NOMO-1 (cell line): ENCODE results near the gene CREBL2.
"Not testable (repeated sequence)": the region's sequence is repeated elsewhere in the genome, so short reads cannot be mapped to it uniquely, and the experiment has no call there.

Source experiments
- DNase-seq, 2 experiments: peaks; one replicate each; lab custom pipeline; 2025; ENCODE audit not compliant: unreplicated experiment in 2 of 2; lab: John Stamatoyannopoulos, UW

CREBL2 gene

GRCh38 chr12:12595929-12596328, 15.7 kb upstream of the CREBL2 start:
- not testable (repeated sequence) for DNase-seq

DNA sequence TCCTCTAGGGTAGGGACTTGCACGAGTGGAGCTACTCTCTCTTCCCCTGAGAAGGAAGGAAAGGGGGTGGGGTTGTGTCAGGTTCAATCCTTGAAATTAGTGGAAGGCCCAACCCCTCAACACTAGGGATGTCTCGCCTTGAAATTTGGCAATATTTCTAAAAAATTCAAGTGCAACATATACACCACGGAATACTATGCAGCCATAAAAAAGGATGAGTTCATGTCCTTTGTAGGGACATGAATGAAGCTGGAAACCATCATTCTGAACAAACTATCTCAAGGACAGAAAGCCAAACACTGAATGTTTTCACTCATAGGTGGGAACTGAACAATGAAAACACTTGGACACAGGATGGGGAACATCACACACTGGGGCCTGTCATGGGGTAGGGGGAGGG, 15.1 kb upstream of the CREBL2 start:
- not testable (repeated sequence) for DNase-seq

DNA sequence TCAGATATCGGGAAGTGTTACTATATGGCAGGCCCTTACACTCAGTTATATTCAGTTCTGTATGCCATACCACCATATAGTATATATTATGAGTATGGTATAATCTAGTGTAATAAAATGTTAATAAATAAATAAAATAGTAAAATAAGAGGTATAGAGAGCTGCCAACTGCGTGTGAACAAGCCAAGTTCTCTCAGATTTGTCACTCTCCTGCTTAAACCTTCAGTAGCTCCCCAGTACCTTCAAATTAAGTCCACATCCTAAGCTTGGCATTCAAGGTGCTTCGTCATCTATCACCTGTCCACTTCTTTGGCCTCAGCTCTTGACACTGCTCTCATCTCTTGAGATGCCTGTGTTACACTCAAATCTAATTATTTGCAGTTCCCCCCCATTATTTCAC, 12.8 kb upstream of the CREBL2 start:
- no peak for DNase-seq

DNA sequence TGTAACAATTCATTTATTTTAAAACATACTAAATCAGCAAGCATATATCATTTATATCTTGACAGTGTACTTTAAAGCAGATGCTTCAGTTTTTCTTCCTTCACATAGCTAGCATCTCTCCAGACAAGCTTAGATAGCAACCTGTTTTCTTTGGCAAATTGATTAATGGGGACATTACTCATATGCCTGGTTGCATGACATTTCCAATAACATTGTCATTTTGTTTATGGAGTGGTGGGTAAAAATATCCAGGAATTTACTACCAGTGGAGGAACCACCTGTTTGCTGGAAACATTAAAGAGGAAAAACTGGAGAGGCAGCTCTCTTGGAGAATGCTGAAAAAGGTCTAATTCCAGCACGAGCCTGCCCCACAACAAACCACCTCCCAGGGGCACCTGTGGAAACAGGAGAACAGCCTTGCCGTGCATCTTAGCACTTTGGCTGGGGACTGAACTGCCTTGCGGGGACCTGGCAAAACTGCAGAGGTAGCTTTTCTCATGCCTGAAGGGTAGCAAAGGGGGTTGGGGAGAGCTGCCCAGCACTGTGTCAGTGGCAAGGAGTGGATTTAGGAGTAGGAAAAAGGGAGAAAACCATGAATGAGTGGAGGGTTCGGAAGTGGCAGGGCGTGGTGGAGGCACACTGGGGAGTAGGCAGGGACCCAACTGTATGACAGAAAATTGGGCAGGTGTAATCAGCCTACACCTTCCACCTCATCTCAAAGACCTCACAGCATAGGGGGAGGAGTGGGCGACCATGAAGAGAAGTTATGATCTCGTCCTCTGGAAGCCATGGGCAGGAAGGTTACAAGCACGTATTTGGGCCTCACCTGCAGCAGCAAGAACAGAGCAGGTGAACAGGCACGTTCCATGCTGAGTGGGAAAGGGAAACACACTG, 11.7 kb upstream of the CREBL2 start:
- DNase-seq: no peak

- peak; percentile 17 to 58 for DNase-seq
Measured at GRCh38 chr12:12600659-12601058, 11.0 kb upstream of the CREBL2 start.

GRCh38 chr12:12604740-12605139, 6.9 kb upstream of the CREBL2 start:
- DNase-seq: no peak

GRCh38 chr12:12606781-12607589, 4.7 kb upstream of the CREBL2 start:
- DNase-seq: peak in 1 of 2 experiments; percentile 29

DNA sequence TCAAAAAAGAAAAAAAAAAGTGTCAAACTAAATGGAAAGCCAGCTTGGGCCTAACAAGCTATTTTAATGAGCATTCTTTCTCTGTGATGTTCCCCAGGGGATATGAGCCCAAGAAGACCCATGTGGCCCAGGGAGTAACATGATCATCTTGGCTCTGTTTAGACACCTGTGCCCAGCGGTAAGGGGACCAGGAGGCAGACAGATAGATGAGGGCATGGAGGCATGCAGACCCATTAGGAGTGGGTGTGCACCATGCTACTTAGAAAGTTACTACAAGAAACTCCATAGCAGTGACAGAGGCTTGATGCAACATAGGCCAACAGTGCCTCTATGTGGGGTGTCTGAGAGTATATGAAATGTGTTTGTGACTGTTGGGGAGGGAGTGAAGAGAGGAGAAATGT, 3.1 kb upstream of the CREBL2 start:
- no peak for DNase-seq

- DNase-seq: no peak
Measured at GRCh38 chr12:12609692-12610091, 2.0 kb upstream of the CREBL2 start.

- DNase-seq: no peak
Measured at GRCh38 chr12:12610711-12611110, 965 bp upstream of the CREBL2 start.

DNA sequence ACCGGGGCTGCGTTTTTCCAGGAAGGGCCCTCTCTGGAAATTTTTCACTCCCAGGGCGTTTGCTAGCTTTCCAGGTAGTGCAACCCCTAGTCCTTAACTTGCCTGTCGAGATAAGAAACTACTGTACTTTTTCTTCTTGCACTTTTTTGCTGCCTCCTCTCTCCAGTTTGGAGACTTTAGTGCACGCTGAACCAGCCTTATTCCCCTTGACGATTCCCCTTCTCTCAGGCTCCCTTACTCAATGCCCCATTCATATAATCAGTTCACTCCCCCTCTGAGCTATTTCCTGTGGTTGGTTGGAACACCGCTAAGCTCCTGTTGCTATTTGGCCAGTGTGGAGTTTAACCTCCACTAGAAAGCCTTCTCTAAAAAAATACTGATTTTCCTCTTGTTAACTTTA, 682 bp downstream of the CREBL2 start:
- peak in 1 of 2 experiments; percentile 7 for DNase-seq

DNA sequence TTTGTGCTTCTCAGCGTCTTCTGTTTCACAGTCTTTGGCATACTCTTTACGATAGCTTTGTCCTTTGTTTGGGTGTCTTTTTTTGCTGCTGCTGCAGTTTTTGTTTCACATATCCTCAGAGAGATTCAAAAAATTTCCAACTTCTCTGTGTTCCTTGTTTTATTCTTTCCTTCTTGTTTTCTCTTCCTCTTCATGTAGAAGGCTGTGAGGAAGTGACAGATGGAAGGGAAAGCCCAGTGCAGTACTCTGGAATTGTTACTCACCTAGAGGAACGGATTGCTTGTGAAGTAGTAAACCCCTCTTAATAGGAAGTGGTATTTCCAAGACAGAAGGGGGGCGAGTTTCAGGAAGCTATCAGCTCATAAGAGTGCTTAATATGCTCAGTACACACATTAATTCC, 1.7 kb downstream of the CREBL2 start:
- peak in 1 of 2 experiments; percentile 19 for DNase-seq

- DNase-seq: no peak
Measured at GRCh38 chr12:12614342-12614741, 2.7 kb downstream of the CREBL2 start.

- DNase-seq: no peak
Measured at GRCh38 chr12:12616512-12617310, 5.0 kb downstream of the CREBL2 start.

DNA sequence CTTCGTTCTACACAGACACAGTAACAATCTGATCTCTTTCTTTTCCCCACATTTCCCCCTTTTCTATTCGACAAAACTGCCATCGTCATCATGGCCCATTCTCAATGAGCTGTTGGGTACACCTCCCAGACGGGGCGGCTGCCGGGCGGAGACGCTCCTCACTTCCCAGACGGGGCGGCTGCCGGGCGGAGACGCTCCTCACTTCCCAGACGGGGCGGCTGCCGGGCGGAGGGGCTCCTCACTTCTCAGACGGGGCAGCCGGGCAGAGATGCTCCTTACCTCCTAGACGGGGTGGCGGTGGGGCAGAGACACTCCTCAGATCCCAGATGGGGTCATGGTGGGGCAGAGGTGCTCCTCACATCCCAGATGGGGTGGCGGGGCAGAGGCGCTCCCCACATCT, 6.4 kb downstream of the CREBL2 start:
- DNase-seq: not testable (repeated sequence)

- DNase-seq: no peak
Measured at GRCh38 chr12:12620730-12621315, 9.1 kb downstream of the CREBL2 start.

GRCh38 chr12:12622418-12622817, 10.7 kb downstream of the CREBL2 start:
- DNase-seq: no peak

DNA sequence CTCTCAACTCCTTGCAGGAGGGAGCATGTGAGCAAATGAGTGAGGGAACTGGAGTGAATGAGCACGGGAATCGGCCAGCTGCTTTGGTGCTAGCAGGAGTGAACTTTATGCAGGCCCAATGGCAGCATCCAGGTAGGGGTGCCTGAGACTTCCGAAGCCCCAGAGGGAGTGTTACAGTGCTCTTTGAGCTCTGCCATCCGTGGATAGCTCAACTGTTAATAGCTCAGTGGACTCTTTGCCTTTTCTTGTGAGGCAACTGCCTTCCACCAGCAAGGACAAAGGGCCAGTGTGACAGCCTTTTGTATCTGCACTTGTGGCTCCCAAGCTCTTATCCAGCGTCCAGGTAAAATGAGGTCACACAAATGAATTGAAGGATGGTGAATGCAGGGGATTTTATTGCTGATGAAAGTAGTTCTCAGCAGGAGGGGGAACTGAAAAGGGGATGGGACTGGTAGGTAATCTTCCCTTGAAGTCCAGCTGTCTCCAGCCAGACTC, 12.9 kb downstream of the CREBL2 start:
- DNase-seq: no peak

- no peak for DNase-seq
Measured at GRCh38 chr12:12626471-12626870, 14.8 kb downstream of the CREBL2 start.

- no peak for DNase-seq
Measured at GRCh38 chr12:12627308-12627827, 15.7 kb downstream of the CREBL2 start.
